GM12878 (cell line): ENCODE measurements around the gene CTDNEP1. TPM values are rescaled to one million over a fixed set of nuclear protein-coding genes. Genes with fewer than 3 reads are reported as not detected.

Source experiments
- BCL3 ChIP-seq: IDR thresholded peaks from 2 replicates; pipeline ENCODE4 v1.6.1; 2011; ENCODE audit warnings: borderline replicate concordance, low read depth, mild to moderate bottlenecking, moderate library complexity, low read length; ENCODE audit not compliant: insufficient read depth, poor library complexity, severe bottlenecking
- E2F8 ChIP-seq: fragments of 450-650 bp; IDR thresholded peaks from 2 replicates; pipeline ENCODE4 v1.6.1; 2018; ENCODE audit warnings: mild to moderate bottlenecking, low read depth, moderate library complexity; ENCODE audit not compliant: partially characterized antibody
- FOXM1 ChIP-seq: IDR thresholded peaks from 2 replicates; pipeline ENCODE4 v1.6.1; 2012; ENCODE audit warnings: low read depth, mild to moderate bottlenecking, inconsistent platforms, low read length, moderate library complexity
- IKZF1 ChIP-seq: fragments of 450-650 bp; conservative IDR thresholded peaks from 2 replicates; pipeline ENCODE4 v1.6.1; 2017; ENCODE audit warnings: antibody characterized with exemption, mild to moderate bottlenecking
- IRF4 ChIP-seq: IDR thresholded peaks from 2 replicates; pipeline ENCODE4 v1.6.1; 2011; ENCODE audit warnings: low read depth, low read length
- LARP7 ChIP-seq: fragments of 450-650 bp; IDR thresholded peaks from 2 replicates; pipeline ENCODE4 v1.6.1; 2017; ENCODE audit warnings: mild to moderate bottlenecking
- MAX ChIP-seq: IDR thresholded peaks from 2 replicates; pipeline ENCODE4 v1.6.1; 2012; ENCODE audit warnings: low read depth, low read length, improper control_type of control experiment
- MEF2B ChIP-seq: fragments of 450-650 bp; IDR thresholded peaks from 2 replicates; pipeline ENCODE4 v1.6.1; 2018; ENCODE audit warnings: mild to moderate bottlenecking, moderate library complexity; ENCODE audit not compliant: partially characterized antibody, poor library complexity, severe bottlenecking
- PML ChIP-seq: IDR thresholded peaks from 2 replicates; pipeline ENCODE4 v1.6.1; 2012; ENCODE audit warnings: low read length, inconsistent platforms
- POLR2AphosphoS5 ChIP-seq: IDR thresholded peaks from 2 replicates; pipeline ENCODE4 v1.6.1; 2011; ENCODE audit warnings: mild to moderate bottlenecking, low read length, inconsistent platforms
- RCOR1 ChIP-seq: conservative IDR thresholded peaks from 2 replicates; pipeline ENCODE4 v1.6.1; 2012; ENCODE audit warnings: low read depth, low read length, improper control_type of control experiment
- SMC3 ChIP-seq: IDR thresholded peaks from 2 replicates; pipeline ENCODE4 v1.6.1; 2011; ENCODE audit warnings: low read length, improper control_type of control experiment, borderline replicate concordance
- STAT3 ChIP-seq: IDR thresholded peaks from 2 replicates; pipeline ENCODE4 v1.6.1; 2011; ENCODE audit warnings: low read depth, low read length, improper control_type of control experiment
- TBL1XR1 ChIP-seq: IDR thresholded peaks from 2 replicates; pipeline ENCODE4 v1.6.1; 2012; ENCODE audit warnings: low read depth, low read length, improper control_type of control experiment
- ZBTB4 ChIP-seq: fragments of 450-650 bp; formaldehyde crosslinking; IDR thresholded peaks from 2 replicates; pipeline ENCODE4 v1.4.0; 2022; ENCODE audit warnings: mild to moderate bottlenecking, moderate library complexity
- ZBTB40 ChIP-seq: fragments of 450-650 bp; IDR thresholded peaks from 2 replicates; pipeline ENCODE4 v1.6.1; 2016; ENCODE audit warnings: mild to moderate bottlenecking, moderate library complexity, borderline replicate concordance
- ZNF24 ChIP-seq: fragments of 450-650 bp; IDR thresholded peaks from 2 replicates; pipeline ENCODE4 v1.6.1; 2017; ENCODE audit warnings: antibody characterized with exemption, mild to moderate bottlenecking
- polyA plus RNA-seq, 11 experiments: library from polyadenylated mRNA; depleted of rRNA in 4 of 11; unstranded in 6 of 11; stranded (reverse) in 5 of 11; fragments of >200 nt; fragmentation: Nextera tagmentation in 4 of 11; fragmentation: Illumina TruSeq in 1 of 11; extraction: Ambion mirVana in 4 of 11; extraction: Trizol in 1 of 11; gene quantifications; 1 replicate in 1 of 11; 2 replicates in 10 of 11; pipeline versions ENCODE4 v1.2.1 to v1.2.3, GENCODE V29; 2011 to 2016; ENCODE audit warnings: inconsistent platforms in 2 of 11, missing spikeins in 2 of 11, low read depth in 1 of 11
- total RNA-seq, 4 experiments: library from RNA; depleted of rRNA in 3 of 4; stranded (reverse); fragments of >200 nt in 3 of 4; fragmentation: Illumina TruSeq in 1 of 4; extraction: Trizol in 1 of 4; gene quantifications; 2 replicates each; pipeline versions ENCODE4 v1.2.1 to v1.2.3, GENCODE V29; 2013 to 2021

Gene CTDNEP1
- total and polyA plus RNA-seq, 10 of the 15 experiments (the other 5 are each of a cell fraction or from before 2014, with no cell fraction given) = 23.7 to 176 (median 30.3) TPM

GRCh38 chr17:7239091-7240027 is 12.2 kb downstream of the CTDNEP1 start, which contains the start of gene PHF23 (continued):
- peak; percentile 97 for TF ChIP-seq ZBTB40
- TF ChIP-seq MAX = no peak
- peak; percentile 55 for TF ChIP-seq E2F8
- no peak for TF ChIP-seq STAT3
- no peak for TF ChIP-seq IRF4
- TF ChIP-seq RCOR1 = no peak
- no peak for TF ChIP-seq FOXM1
- no peak for TF ChIP-seq POLR2AphosphoS5
- no peak for TF ChIP-seq SMC3
- TF ChIP-seq ZNF24 = no peak
- TF ChIP-seq MEF2B = no peak
- no peak; the same call in 1 of the 2 replicates for TF ChIP-seq PML
- TF ChIP-seq TBL1XR1 = peak; percentile 25; the same call in 1 of the 2 replicates
- peak; percentile 100 for TF ChIP-seq IKZF1
- TF ChIP-seq ZBTB4 (CRISPR knock-in tag) = no peak
- peak; percentile 30 for TF ChIP-seq BCL3
- TF ChIP-seq LARP7 = peak; percentile 60; the same call in 1 of the 2 replicates
